ENCODE measurements around the gene UCHL3. TPM values are rescaled to one million over a fixed set of nuclear protein-coding genes. Genes with fewer than 3 reads are reported as not detected.

Gene UCHL3
- total and polyA plus RNA-seq, 2 of the 8 experiments (the other 6 are each of a cell fraction or from before 2014, with no cell fraction given), result 33.0 to 61.1 TPM

- H3K79me1 ChIP-seq (ENCODE audit: low read depth, low read length), result no peaks in the 10 kb centered on the region
- H3K18ac ChIP-seq (ENCODE audit: extremely low read depth, low read length), result no peak overlapping the region
- H3K27me3 ChIP-seq (replicated peaks in 1 of 4; ENCODE audit: control insufficient read depth in 3 of 4, extremely low read depth in 1 of 4, insufficient read depth in 3 of 4, low read length in 3 of 4), result no peaks in the 10 kb centered on the region
- H2BK5ac ChIP-seq (ENCODE audit: low read depth, low read length), result no peak overlapping the region
- H3K4ac ChIP-seq (replicated peaks; ENCODE audit: insufficient read length, low read depth, low read length), result no peak overlapping the region
- no peak overlapping the region for H4K8ac ChIP-seq (ENCODE audit: extremely low read depth, insufficient read depth, low read length)
- H3K4me1 ChIP-seq (replicated peaks in 1 of 4; ENCODE audit: control insufficient read depth in 3 of 4, insufficient read depth in 4 of 4, low read length in 3 of 4), result no peaks in the 10 kb centered on the region
- TF ChIP-seq GTF2F1 (IDR thresholded peaks at IDR 0.05; ENCODE audit: borderline replicate concordance, low read depth, low read length), result no peak
- H3K56ac ChIP-seq (replicated peaks; ENCODE audit: insufficient read length, low read depth, low read length), result no peak overlapping the region
- FAIRE-seq (no peak), DNase-seq (ENCODE audit: low read depth in 1 of 2, low spot score in 2 of 2) (no peak)
- H4K5ac ChIP-seq (ENCODE audit: insufficient read length, low read depth, low read length), result no peak overlapping the region
- H3K23ac ChIP-seq (ENCODE audit: insufficient read length), result no peak overlapping the region
- no peak overlapping the region for H2BK12ac ChIP-seq (ENCODE audit: low read depth, low read length)
- H2AK5ac ChIP-seq (ENCODE audit: low read depth, low read length), result no peak overlapping the region
- no peak overlapping the region for H3K9ac ChIP-seq (replicated peaks in 1 of 4; ENCODE audit: extremely low read depth in 1 of 4, low read depth in 3 of 4, low read length in 3 of 4)
- H3K4me2 ChIP-seq (ENCODE audit: insufficient read depth in 1 of 2, low read depth in 2 of 2, low read length in 2 of 2), result no peak overlapping the region
- peaks cover 0 to 17% (median 5%) of the 10 kb centered on the region in 4 experiments; a peak in 4 of 8 replicates for H3K36me3 ChIP-seq (ENCODE audit: control insufficient read depth in 2 of 4, insufficient read depth in 4 of 4, low read length in 3 of 4)
- no peak overlapping the region for H3K27ac ChIP-seq (ENCODE audit: low read depth, low read length)
- 88% methylated on average over 2 of the region's 2 CpGs; no CpG with 5 or more reads in 1 of the 2 experiments for WGBS, 2 experiments (ENCODE audit: extremely low coverage in 1 of 2, insufficient coverage in 1 of 2, insufficient read length in 1 of 2, insufficient replicate concordance in 2 of 2, low coverage in 1 of 2, low lambda C conversion rate in 2 of 2, missing lambda C conversion rate in 1 of 2)
- peaks cover 0 to 3% of the 10 kb centered on the region in 2 experiments for H4K20me1 ChIP-seq (replicated peaks in 1 of 2; ENCODE audit: control insufficient read depth in 1 of 2, insufficient read depth in 2 of 2, low read length in 2 of 2)
- H2BK120ac ChIP-seq (replicated peaks; ENCODE audit: low read depth, low read length), result no peak overlapping the region
- H2BK20ac ChIP-seq (ENCODE audit: low read length), result no peak overlapping the region
- H3K79me2 ChIP-seq (ENCODE audit: control insufficient read depth in 1 of 2, insufficient read depth in 2 of 2, low read length in 2 of 2), result peaks cover 0 to 11% of the 10 kb centered on the region in 2 experiments; a peak in 2 of 4 replicates
- ChIA-PET CTCF (ENCODE audit: partially characterized antibody) (interaction anchor here (0.8 kb wide), 1 partner anchor 14 kb away, joined by 4 read pairs; no protein-coding TSS in a partner anchor), POLR2A (ENCODE audit: partially characterized antibody) (no interaction called here)
- no peaks in the 10 kb centered on the region for H3K9me3 ChIP-seq (ENCODE audit: insufficient read depth in 2 of 2, low read depth in 1 of 2, low read length in 1 of 2)
- no peak overlapping the region for H2BK15ac ChIP-seq (ENCODE audit: low read length)
- no peak overlapping the region for H2AFZ ChIP-seq (ENCODE audit: low read length)
- no peak overlapping the region for H3K4me3 ChIP-seq (ENCODE audit: extremely low read depth in 1 of 4, insufficient read depth in 2 of 4, low read depth in 3 of 4, low read length in 4 of 4)
- no peak overlapping the region for H4K91ac ChIP-seq (replicated peaks; ENCODE audit: insufficient read length, low read length)
- no peak overlapping the region for H3K14ac ChIP-seq (ENCODE audit: insufficient read length)
- H3K23me2 ChIP-seq (ENCODE audit: low read depth, low read length), result no peaks in the 10 kb centered on the region
Observed at GRCh38 chr13:75558145-75558840, 8.7 kb downstream of the UCHL3 start.

Measured in H1 (cell line).